Measurements from ENCODE around the gene CLPX. TPM values are rescaled to one million over a fixed set of nuclear protein-coding genes. Genes with fewer than 3 reads are reported as not detected.

The CLPX gene
- total and polyA plus RNA-seq, 9 of the 15 experiments (the other 6 are each of a cell fraction or from before 2014, with no cell fraction given), result 11.2 to 83.3 (median 51.3) TPM

DNA sequence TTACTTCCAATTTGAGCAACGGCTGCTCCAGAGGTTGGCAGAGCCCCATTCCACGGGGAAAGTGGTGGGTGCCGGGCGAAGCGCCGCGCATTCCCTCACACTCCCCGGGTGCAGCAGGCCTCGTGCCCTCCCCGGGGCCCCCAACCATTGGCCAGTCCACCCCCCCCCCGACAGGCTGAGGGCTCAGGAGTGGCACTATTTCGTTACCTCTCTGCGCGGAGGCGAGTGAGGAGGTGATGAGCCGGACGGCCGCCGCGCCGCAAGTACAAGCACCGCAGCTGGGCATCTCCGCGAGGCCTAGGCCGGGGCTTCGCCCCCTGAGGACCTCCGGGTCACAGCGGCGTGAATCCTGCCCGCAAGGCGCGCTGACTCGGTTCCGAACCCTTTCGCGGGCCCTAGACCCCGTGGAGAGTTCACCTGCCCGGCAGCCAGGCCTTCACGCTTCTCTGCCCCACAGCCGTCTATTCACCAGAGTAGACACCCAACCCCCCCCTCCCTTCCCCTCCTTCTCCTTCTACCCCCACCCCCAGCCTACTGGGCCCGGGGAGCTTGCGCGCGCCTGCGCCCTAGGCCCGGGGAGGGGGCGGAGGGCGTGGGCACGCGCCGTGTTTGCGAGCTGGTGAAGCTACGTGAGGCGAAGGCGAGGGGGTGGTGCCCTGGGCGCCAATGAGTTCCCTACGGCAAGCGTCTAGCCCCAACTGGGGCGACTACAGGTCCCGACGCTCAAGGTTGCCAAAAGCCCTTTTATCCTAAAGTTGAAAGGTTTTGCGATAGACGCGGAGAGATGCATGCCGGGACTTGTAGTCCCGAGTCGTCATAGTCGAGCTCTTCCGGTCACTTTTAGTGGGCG is at the start of gene CLPX (continued):
- TF ChIP-seq, protein P1, sequence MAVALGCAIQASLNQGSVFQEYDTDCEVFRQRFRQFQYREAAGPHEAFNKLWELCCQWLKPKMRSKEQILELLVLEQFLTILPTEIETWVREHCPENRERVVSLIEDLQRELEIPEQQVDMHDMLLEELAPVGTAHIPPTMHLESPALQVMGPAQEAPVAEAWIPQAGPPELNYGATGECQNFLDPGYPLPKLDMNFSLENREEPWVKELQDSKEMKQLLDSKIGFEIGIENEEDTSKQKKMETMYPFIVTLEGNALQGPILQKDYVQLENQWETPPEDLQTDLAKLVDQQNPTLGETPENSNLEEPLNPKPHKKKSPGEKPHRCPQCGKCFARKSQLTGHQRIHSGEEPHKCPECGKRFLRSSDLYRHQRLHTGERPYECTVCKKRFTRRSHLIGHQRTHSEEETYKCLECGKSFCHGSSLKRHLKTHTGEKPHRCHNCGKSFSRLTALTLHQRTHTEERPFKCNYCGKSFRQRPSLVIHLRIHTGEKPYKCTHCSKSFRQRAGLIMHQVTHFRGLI (CRISPR knock-in tag; IDR thresholded peaks at IDR 0.05), result no peak
- TF ChIP-seq FOXK2 (conservative IDR thresholded peaks at IDR 0.05 in 1 of 2, IDR thresholded peaks at IDR 0.05 in 1 of 2; ENCODE audit: low read depth in 2 of 2) (no peak; a peak in 1 of 4 replicates), NR1H2 (CRISPR knock-in tag; IDR thresholded peaks at IDR 0.05) (peak; percentile 91)
- TF ChIP-seq, protein P2, sequence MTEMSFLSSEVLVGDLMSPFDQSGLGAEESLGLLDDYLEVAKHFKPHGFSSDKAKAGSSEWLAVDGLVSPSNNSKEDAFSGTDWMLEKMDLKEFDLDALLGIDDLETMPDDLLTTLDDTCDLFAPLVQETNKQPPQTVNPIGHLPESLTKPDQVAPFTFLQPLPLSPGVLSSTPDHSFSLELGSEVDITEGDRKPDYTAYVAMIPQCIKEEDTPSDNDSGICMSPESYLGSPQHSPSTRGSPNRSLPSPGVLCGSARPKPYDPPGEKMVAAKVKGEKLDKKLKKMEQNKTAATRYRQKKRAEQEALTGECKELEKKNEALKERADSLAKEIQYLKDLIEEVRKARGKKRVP (CRISPR knock-in tag; IDR thresholded peaks at IDR 0.05), result peak; percentile 36; the same call in 1 of the 2 replicates

DNA sequence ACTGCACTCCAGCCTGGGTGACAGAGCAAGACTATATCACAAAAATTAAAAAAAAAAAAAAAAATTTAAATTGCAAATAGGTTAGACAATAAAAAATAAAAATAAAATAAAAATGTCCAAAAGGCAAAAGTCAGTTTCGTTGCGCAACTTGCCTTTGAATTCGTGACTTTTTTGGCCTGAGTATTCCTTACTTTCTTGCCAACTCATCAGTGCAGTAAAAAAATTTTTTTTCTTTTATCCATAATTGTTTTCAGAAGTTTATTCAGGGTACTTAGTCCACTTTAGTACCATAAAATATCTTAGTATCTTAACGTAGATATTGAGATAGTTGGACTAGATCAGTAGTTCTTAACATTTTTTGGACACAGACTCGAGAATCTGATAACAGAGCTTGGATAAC is 48.6 kb upstream of the CLPX start:
- FAIRE-seq (no peak), ATAC-seq (no peak), DNase-seq (ENCODE audit: extremely low read depth in 1 of 4, low spot score in 3 of 4) (no peak)
- Histone ChIP-seq H3K9me1 (ENCODE audit: control insufficient read depth, insufficient read depth, low read length) (no peaks in the 10 kb centered on the region), H2AFZ (ENCODE audit: low read depth, low read length) (no peak overlapping the region), H3K9me3 (replicated peaks; ENCODE audit: control insufficient read depth, insufficient read depth, low read depth, low read length) (no peaks in the 10 kb centered on the region), H3K27ac (ENCODE audit: extremely low read depth, low read depth, low read length) (no peak overlapping the region), H3K36me3 (ENCODE audit: control insufficient read depth, insufficient read depth, low read length) (no peaks in the 10 kb centered on the region), H3K4me2 (ENCODE audit: insufficient read depth, low read length) (no peak overlapping the region), H4K20me1 (replicated peaks; ENCODE audit: control insufficient read depth, insufficient read depth, low read length) (no peaks in the 10 kb centered on the region), H3K9ac (ENCODE audit: insufficient read depth in 1 of 2, low read depth in 2 of 2, low read length in 2 of 2) (no peak overlapping the region), H3K79me2 (ENCODE audit: control insufficient read depth, insufficient read depth, low read length) (no peaks in the 10 kb centered on the region), H3K4me1 (replicated peaks in 1 of 2; ENCODE audit: control insufficient read depth in 2 of 2, insufficient read depth in 2 of 2, low read length in 2 of 2) (peaks cover 3 to 13% of the 10 kb centered on the region in 2 experiments; a peak in 4 of 5 replicates), H3K4me3 (no peak overlapping the region), H3K27me3 (ENCODE audit: control insufficient read depth in 2 of 2, insufficient read depth in 2 of 2, low read length in 2 of 2) (no peaks in the 10 kb centered on the region)
- CTCF ChIA-PET (ENCODE audit: low intra/inter-chr PET ratio), result no interaction called here
- BruUV-seq (replicated peaks), result no TSS peak
- in situ Hi-C loops (cut with MboI) (no loop called here), intact Hi-C loops (cut with micrococcal nuclease) (no loop called here)
- WGBS (ENCODE audit: insufficient coverage, low coverage, missing lambda C conversion rate), result 43% methylated on average over 5 of the region's 5 CpGs
- POLR2A ChIA-PET, result interaction anchor here (1.0 to 1.1 kb wide), 3 partner anchors 12 to 64 kb away, joined by 4 read pairs; no protein-coding TSS in a partner anchor
- TF ChIP-seq, protein P3, sequence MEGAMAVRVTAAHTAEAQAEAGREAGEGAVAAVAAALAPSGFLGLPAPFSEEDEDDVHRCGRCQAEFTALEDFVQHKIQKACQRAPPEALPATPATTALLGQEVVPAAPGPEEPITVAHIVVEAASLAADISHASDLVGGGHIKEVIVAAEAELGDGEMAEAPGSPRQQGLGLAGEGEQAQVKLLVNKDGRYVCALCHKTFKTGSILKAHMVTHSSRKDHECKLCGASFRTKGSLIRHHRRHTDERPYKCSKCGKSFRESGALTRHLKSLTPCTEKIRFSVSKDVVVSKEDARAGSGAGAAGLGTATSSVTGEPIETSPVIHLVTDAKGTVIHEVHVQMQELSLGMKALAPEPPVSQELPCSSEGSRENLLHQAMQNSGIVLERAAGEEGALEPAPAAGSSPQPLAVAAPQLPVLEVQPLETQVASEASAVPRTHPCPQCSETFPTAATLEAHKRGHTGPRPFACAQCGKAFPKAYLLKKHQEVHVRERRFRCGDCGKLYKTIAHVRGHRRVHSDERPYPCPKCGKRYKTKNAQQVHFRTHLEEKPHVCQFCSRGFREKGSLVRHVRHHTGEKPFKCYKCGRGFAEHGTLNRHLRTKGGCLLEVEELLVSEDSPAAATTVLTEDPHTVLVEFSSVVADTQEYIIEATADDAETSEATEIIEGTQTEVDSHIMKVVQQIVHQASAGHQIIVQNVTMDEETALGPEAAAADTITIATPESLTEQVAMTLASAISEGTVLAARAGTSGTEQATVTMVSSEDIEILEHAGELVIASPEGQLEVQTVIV (CRISPR knock-in tag; IDR thresholded peaks at IDR 0.05; ENCODE audit: borderline replicate concordance), result no peak
- TF ChIP-seq, protein P4, sequence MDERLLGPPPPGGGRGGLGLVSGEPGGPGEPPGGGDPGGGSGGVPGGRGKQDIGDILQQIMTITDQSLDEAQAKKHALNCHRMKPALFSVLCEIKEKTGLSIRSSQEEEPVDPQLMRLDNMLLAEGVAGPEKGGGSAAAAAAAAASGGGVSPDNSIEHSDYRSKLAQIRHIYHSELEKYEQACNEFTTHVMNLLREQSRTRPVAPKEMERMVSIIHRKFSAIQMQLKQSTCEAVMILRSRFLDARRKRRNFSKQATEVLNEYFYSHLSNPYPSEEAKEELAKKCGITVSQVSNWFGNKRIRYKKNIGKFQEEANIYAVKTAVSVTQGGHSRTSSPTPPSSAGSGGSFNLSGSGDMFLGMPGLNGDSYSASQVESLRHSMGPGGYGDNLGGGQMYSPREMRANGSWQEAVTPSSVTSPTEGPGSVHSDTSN (CRISPR knock-in tag; IDR thresholded peaks at IDR 0.05; ENCODE audit: low read depth), result no peak
- TF ChIP-seq, protein P4 (tag; conservative IDR thresholded peaks at IDR 0.05; ENCODE audit: low read depth), result no peak
- TF ChIP-seq ZNF77 (CRISPR knock-in tag; IDR thresholded peaks at IDR 0.05), result no peak
- TF ChIP-seq C11orf30 (IDR thresholded peaks at IDR 0.05; ENCODE audit: low read depth), result no peak
- TF ChIP-seq PHF20 (IDR thresholded peaks at IDR 0.05; ENCODE audit: partially characterized antibody), result no peak
- TF ChIP-seq ZNF316 (IDR thresholded peaks at IDR 0.05), result no peak
- TF ChIP-seq CEBPG (CRISPR knock-in tag; IDR thresholded peaks at IDR 0.05), result no peak
- TF ChIP-seq CEBPG (tag; conservative IDR thresholded peaks at IDR 0.05 in 1 of 2, IDR thresholded peaks at IDR 0.05 in 1 of 2), result peak; percentile 55 to 82

Measured in K562 (cell line).